Loucy (cell line): ENCODE measurements around the gene MTA1.

ENCODE experiments used
- EZH2phosphoT487 ChIP-seq: fragments of 200-600 bp; IDR thresholded peaks from 2 replicates; pipeline ENCODE4 v1.6.1; 2018; ENCODE audit warnings: antibody characterized with exemption, mild to moderate bottlenecking, moderate library complexity, borderline replicate concordance
- TF ChIP-seq, protein P1 (sequence below): fragments of 200-600 bp; sonication (generic); conservative IDR thresholded peaks from 2 replicates; pipeline ENCODE4 v1.5.1; 2014; ENCODE audit warnings: mild to moderate bottlenecking, antibody characterized with exemption, low read length

- TF ChIP-seq, protein P1, sequence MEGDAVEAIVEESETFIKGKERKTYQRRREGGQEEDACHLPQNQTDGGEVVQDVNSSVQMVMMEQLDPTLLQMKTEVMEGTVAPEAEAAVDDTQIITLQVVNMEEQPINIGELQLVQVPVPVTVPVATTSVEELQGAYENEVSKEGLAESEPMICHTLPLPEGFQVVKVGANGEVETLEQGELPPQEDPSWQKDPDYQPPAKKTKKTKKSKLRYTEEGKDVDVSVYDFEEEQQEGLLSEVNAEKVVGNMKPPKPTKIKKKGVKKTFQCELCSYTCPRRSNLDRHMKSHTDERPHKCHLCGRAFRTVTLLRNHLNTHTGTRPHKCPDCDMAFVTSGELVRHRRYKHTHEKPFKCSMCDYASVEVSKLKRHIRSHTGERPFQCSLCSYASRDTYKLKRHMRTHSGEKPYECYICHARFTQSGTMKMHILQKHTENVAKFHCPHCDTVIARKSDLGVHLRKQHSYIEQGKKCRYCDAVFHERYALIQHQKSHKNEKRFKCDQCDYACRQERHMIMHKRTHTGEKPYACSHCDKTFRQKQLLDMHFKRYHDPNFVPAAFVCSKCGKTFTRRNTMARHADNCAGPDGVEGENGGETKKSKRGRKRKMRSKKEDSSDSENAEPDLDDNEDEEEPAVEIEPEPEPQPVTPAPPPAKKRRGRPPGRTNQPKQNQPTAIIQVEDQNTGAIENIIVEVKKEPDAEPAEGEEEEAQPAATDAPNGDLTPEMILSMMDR, result no peak
- no peak for TF ChIP-seq EZH2phosphoT487
Observed at GRCh38 chr14:105381446-105382342, 37.9 kb upstream of the MTA1 start.
